Myocyte (in vitro differentiated cells): ENCODE results near the gene PFN1. TPM values are rescaled to one million over a fixed set of nuclear protein-coding genes. Genes with fewer than 3 reads are reported as not detected.
A peak's percentile ranks its signal among the peaks of the same experiment; 100 is the strongest.

ENCODE experiments used
- DNase-seq: peaks from one replicate; pipeline ENCODE4 v3.0.0-alpha.2; 2012; ENCODE audit warnings: low read depth
- polyA plus RNA-seq: library from polyadenylated mRNA; unstranded; fragments of >200 nt; gene quantifications from one replicate; pipeline ENCODE4 v1.2.1, GENCODE V29; 2012; ENCODE audit warnings: missing spikeins
- total RNA-seq: library from RNA; depleted of rRNA; stranded (reverse); fragments of >200 nt; gene quantifications from 2 replicates; pipeline ENCODE4 v1.2.3, GENCODE V29; 2014

Gene PFN1
- 1,067 and 1,213 TPM in 2 replicates for total RNA-seq
- polyA plus RNA-seq = 1,485 TPM

DNA sequence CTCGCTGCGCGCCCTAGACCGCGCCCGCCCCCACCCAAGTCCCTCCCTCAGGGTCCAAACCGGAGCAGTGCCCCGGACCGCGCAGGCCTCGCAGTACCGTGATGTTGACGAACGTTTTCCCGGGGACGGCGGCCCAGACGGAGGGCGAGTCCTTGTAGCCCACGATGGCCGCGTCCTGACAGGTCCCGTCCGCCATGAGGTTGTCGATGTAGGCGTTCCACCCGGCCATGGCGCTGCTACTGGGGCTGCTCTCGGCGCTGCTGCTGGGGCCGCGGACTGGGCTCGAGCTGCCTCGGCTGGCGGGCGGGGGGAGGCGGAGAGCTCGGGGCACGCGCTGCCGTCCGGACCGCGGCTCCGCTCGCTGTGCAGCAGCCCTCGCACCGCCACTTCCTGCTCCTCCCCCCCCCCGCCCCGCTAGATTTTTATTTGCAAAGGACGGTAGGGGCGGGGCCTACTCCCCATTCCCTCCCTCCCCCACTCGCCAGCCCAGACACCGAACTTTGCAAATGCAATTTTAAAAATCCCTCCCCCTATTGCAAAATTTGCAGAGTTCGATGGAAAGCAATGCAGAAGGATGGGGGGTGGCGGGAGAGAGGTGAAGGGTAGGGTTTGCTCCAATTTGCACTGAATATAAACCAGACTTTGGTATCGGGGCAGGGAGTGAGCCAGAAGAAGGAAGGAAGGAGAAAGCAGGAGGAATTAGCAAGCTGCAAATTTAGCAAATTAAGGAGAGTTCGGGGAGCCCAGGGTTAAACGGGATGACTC, at the start of gene PFN1:
Gene PFN1 (minus strand): TSS at position 365 of the 765 bp plus-strand sequence. CDS start 136 bp downstream, at position 229.
- DNase-seq = peak; percentile 89

GRCh38 chr17:4997302-4998026, 49.1 kb upstream of the PFN1 start, which contains the start of the genes INCA1 and KIF1C:
TSS of gene INCA1 (minus strand) at chr17:4997522. CDS start at chr17:4994437, 3,085 bp downstream.
TSS of gene KIF1C (plus strand) at chr17:4997950. CDS start at chr17:5000247, 2,297 bp downstream.
- DNase-seq = peak; percentile 94

GRCh38 chr17:4994081-4994595, 45.8 kb upstream of the PFN1 start:
- no peak for DNase-seq

DNA sequence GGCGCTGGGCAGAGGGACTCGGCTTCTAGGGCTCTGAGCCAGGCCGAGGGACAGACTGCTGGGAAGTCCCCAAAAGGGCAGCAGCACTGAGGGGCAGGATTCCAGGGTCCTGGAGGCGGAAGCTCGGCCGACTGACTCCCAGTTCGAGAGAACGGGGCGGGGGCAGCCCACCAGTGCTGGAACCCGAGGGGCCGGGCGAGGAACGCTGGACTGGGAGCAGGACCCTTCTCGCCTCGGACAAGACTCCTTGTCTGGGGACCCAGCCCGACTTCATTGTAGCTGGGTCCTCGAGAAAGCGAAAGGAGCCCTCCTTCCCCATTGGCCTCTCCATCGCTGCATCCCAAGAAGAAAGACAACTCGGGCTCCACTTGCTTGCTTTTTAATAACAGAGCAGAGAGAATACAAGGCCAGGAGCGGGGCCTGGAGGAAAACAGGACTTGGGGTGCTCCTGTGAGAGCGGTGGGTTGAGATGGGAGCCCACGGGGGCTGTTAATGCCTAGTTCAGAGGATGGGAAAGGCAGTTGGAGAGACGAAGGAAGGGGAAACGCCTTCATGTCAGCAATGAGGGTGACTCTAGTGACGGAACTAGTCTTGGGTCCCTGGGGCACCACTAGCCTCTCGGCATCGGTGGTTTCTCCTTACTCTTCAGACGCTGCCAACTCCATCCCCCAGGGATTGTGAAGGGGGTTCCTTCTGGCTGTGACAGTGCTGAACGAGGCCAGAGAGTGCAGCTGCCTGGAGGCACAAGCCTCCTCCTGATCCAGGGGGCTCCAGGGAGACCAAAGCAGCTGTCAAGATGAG, 39.6 kb upstream of the PFN1 start:
- peak; percentile 62 for DNase-seq

GRCh38 chr17:4986951-4987766, 38.8 kb upstream of the PFN1 start, which contains the start of gene CAMTA2:
TSS of gene CAMTA2 (minus strand) at chr17:4987675. CDS start at chr17:4986222, 1,453 bp downstream.
- DNase-seq = peak; percentile 89

DNA sequence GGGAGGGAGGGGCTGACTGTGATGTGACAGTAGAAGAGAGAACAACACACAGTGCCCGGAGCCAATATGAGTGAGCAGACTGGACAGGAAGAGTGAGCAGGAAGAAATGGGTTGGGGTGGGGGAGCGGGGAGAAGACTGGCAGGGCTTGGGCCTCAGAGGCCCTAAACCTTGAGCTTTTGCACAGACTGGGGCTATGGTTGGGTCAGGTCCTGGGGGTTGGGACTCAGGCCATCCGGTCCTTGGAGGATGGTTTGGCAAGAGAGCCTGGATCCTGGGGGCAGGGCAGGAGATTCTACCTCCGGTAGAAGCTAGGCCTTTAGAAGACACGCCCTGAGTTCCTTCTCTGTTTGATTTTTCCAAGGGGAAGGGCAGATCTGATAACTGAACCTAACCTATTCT, 38.1 kb upstream of the PFN1 start:
- DNase-seq = no peak

DNA sequence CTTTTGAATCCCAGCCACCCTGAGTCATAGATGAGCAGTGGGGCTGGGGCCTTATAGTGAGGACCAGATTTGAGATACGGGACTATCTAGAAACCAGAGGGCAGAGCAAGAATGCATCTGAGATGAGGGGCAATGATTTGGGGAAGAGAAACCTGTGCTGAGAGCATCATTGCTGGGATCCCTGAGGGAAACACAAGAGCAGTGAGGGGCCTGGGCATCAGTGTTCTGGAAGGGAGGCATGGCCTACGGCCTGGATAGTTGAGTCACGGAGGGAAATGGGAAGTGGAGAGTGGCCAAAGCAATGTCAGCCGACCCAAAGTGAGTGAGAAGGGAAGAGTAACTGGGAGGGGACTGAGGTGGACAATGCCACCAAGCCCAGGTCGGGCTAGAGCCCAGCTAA, 34.0 kb upstream of the PFN1 start:
- no peak for DNase-seq

- DNase-seq = peak; percentile 69
Measured at GRCh38 chr17:4980644-4981216, 32.4 kb upstream of the PFN1 start.

DNA sequence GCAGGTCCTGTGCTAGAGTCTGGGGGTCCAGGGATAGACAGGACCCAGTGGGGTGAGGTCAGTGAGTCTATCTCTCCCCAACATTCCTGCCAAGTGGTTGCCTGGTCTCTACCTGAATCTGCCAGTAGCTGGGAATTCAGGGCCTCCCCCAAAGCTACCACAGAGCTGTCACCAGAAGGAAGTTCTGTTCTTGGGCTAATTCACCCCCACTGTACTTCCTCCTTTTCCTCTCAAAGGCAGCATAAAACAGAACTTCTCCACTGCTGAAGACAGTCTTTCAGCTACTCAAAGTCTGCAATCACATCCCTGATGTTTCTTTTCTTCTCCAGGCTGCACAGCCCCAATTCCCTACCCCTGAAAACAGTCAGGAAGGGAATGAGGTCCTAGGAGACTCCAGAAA, 30.4 kb upstream of the PFN1 start:
- DNase-seq = no peak

GRCh38 chr17:4974115-4974670, 25.9 kb upstream of the PFN1 start:
- DNase-seq = peak; percentile 85

DNA sequence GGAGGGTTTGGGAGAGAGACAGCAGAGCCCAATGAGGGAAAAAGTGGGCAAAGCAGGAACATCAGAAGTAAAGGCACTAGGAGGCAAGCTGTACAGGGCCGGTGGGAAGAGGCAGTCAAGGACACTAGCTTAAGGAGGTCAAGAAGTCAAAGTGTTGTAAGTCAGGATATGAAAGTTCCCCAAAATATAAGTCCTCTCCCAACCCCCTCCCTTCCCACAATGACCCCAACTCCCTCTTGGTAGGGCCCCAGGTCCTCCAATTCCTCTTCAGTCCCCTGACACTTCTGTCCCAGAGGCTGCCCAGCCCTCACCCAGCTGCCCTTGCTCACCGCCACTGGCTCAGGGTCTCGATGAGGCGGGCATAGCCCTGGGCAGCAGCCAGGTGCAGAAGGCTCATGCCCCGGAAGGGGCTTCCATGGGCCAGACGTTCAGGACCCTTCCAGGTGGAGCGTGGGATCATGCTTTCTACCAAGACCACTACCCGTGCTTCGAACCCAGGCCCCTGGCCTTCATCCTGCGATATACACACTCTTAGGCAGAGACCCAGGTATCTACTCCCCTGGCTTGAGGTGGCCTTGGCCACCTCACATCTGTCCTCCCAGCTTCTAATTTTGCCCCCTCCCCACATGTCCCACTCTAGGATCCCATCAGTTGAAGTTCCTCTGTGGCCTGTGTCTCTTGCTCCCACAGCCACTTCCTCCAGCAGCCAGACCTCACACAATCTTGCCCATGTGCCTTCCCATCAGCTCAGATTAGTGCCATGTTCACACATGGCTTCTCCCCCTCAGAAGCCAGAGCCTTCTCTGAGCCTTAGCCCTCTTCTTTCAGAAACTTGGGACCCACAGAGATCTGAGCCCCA, 25.2 kb upstream of the PFN1 start:
- DNase-seq = no peak

DNA sequence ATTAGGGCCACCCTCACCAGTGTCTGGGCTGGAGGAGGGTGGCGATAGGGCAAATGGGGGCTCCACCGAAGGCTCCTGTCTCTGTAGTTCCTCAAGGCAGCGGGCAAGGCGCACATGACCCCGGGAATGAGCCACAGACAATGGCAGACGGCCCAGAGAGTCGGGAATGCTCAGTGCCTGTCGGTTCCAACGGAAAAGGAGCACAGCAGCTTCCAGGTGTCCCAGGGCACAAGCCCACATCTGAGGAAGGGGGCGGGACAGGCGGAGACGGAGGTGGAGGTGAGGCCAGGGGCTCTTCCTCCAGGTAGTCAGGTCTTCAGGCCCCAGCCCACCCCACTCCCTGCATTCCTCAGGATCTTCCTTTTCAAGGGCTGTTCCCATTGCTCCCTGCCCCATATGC, 24.4 kb upstream of the PFN1 start:
- DNase-seq = no peak

DNA sequence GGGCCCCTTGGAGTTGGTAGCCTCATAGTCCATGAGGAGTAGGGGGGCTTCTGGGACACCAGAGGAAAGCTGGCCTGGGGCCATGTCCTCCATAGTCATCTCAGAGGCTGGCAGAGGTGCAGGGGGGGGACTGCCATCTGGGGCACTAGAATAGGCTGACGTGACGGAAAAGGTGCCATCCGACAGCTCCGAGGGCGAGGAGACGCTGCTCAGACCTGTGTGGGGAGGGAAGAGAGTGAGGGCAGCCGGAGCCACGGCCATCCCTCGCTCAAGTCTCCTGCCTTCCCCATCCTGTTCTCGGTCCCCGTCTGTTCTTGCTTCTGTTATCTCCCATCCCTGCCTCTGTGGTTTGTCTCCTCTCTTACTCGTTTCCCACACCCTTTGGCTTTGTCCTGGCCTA, 24.0 kb upstream of the PFN1 start:
- DNase-seq = no peak

DNA sequence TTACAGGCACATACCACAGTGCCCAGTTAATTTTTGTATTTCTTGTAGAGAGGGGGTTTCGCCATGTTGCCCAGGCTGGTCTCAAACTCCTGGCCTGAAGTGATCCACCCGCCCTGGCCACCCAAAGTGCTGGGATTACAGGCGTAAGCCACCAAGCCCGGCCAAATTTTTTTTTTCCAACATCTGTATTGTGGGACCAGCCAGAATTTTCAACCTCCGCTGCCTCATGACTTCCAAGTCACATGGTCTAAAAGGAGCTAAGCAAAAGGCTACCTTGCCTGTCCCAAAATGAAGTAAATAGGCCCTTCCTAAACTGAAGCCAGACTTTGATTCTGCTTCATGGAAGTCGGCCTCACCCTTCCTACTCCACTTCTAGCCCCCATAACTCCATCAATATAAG, 23.5 kb upstream of the PFN1 start:
- no peak for DNase-seq

DNA sequence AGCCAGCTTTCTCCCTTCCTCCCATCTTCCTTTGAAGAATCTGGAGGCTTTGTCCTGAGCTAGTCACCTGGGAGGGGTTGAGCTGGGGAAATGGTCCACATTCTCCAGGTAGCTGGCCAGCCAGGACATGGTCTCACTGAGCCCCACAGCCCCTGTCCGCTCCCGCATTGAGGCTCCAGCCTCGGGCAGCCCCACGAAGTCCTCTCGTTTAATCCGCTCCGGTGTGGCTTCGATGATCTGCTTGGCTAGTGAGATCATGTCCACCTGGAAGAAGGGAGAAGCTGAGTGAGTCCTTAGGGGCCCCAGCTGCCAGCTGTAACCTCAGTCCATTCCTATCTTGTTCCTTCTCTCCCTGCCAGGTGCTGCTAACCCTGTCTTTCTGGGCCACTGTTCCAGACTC, 21.9 kb upstream of the PFN1 start:
- DNase-seq = no peak

- DNase-seq = peak; percentile 36
Measured at GRCh38 chr17:4969551-4970173, 21.3 kb upstream of the PFN1 start.

- peak; percentile 86 for DNase-seq
Measured at GRCh38 chr17:4969047-4969550, 20.8 kb upstream of the PFN1 start.

DNA sequence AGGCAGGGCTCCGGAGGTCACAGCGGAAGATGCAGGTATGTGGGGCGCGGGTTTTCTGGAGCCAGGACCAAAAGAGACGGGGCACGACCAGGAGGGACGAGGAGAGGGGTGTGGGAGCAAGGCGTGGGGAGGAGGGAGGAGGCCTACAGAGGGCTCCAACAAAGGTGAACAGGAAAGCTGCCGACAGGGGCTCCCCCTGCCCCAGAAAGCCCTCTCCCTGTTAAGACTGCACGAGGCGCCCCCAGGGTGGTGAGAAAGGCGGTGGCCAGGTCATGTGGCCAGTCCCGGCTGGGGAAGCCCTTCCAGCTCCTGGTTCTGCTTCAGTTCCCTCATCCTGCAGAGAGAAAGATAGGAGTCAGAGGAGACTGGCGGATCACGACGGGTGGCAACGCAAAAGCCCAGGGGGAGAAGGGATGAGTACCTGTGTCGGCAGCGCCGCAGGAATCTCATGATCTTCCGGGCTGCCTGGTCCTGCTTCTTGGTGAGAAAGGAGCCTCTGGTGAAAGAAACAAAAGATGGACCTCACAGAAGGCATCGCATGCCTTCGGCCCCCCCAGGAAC, 20.2 kb upstream of the PFN1 start:
- peak; percentile 44 for DNase-seq
